Measurements from ENCODE around the gene SLC2A1. TPM values are rescaled to one million over a fixed set of nuclear protein-coding genes. Genes with fewer than 3 reads are reported as not detected.
A peak's percentile ranks its signal among the peaks of the same experiment; 100 is the strongest.

Gene SLC2A1
- total and polyA plus RNA-seq, 2 of the 13 experiments (the other 11 are each of a cell fraction or from before 2014, with no cell fraction given), result 125 to 423 TPM

DNA sequence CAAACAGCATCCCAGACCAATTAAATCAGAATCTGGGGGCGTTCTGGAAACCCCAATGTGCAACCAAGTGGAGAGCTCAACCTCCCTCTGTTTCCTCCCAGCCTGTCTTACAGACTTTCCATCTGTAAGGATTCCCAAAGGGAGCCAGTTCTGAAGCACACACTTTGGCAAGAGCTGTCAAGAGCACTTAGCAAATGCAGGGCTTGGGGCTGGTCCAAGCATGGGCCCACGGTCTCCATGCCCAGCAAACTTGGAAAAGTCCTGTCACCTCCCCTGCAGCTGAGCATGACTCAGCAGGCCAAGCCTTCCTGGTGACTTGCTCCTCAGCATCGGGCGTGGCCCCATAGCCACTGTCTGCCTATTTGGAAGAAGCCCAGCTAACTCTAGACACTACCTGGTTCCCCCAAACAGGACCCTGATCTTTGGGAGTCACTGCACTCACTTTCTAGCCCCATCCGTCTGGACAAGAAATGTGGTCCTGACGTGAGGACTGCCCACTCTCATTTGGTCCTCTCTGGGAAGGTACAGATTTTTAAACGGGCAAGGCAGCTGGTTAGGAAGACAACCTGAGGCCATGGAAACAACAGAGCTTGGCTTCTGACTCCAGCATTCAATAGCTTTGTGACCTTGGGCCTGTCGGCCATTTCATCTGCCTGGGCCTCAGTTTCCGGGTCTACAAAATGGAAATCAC, 16.9 kb downstream of the SLC2A1 start (continued):
- no peak for TF ChIP-seq MIER3 (CRISPR knock-in tag; IDR thresholded peaks at IDR 0.05; ENCODE audit: borderline replicate concordance)
- no peak for TF ChIP-seq GTF3A (CRISPR knock-in tag; conservative IDR thresholded peaks at IDR 0.05)
- no peak for TF ChIP-seq CREB1 (IDR thresholded peaks at IDR 0.05)
- no peak for TF ChIP-seq CREB1 (CRISPR knock-in tag; IDR thresholded peaks at IDR 0.05)
- TF ChIP-seq SRSF9 (IDR thresholded peaks at IDR 0.05; ENCODE audit: borderline replicate concordance, insufficient read depth, low read depth, low read length, poor library complexity, severe bottlenecking), result no peak
- no peak for TF ChIP-seq ZNF20 (CRISPR knock-in tag; IDR thresholded peaks at IDR 0.05)
- TF ChIP-seq ZNF749 (CRISPR knock-in tag; IDR thresholded peaks at IDR 0.05; ENCODE audit: borderline replicate concordance), result no peak
- TF ChIP-seq NR2C2 (CRISPR knock-in tag; IDR thresholded peaks at IDR 0.05; ENCODE audit: borderline replicate concordance), result no peak
- no peak for TF ChIP-seq ZNF367 (CRISPR knock-in tag; IDR thresholded peaks at IDR 0.05; ENCODE audit: borderline replicate concordance)
- no peak for TF ChIP-seq CREM (IDR thresholded peaks at IDR 0.05)
- no peak for TF ChIP-seq CREM (CRISPR knock-in tag; IDR thresholded peaks at IDR 0.05)
- TF ChIP-seq MYNN (CRISPR knock-in tag; IDR thresholded peaks at IDR 0.05; ENCODE audit: low read depth), result no peak
- no peak for TF ChIP-seq ZNF720 (CRISPR knock-in tag; IDR thresholded peaks at IDR 0.05)
- TF ChIP-seq, protein P1, sequence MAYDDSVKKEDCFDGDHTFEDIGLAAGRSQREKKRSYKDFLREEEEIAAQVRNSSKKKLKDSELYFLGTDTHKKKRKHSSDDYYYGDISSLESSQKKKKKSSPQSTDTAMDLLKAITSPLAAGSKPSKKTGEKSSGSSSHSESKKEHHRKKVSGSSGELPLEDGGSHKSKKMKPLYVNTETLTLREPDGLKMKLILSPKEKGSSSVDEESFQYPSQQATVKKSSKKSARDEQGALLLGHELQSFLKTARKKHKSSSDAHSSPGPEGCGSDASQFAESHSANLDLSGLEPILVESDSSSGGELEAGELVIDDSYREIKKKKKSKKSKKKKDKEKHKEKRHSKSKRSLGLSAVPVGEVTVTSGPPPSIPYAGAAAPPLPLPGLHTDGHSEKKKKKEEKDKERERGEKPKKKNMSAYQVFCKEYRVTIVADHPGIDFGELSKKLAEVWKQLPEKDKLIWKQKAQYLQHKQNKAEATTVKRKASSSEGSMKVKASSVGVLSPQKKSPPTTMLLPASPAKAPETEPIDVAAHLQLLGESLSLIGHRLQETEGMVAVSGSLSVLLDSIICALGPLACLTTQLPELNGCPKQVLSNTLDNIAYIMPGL (CRISPR knock-in tag; IDR thresholded peaks at IDR 0.05; ENCODE audit: borderline replicate concordance in 1 of 2, low read depth in 1 of 2), result no peak
- no peak for TF ChIP-seq ZNF530 (CRISPR knock-in tag; IDR thresholded peaks at IDR 0.05; ENCODE audit: low read depth)
- no peak for TF ChIP-seq NFRKB (IDR thresholded peaks at IDR 0.05)
- TF ChIP-seq NFE2 (CRISPR knock-in tag; IDR thresholded peaks at IDR 0.05), result 0 out of 2 replicates have a peak, but pooled peaks have one; percentile 68
- TF ChIP-seq EED (CRISPR knock-in tag; IDR thresholded peaks at IDR 0.05), result no peak
- no peak for TF ChIP-seq ZBTB38 (CRISPR knock-in tag; IDR thresholded peaks at IDR 0.05)
- TF ChIP-seq ZNF780A (CRISPR knock-in tag; IDR thresholded peaks at IDR 0.05), result no peak
- no peak for TF ChIP-seq ZNF577 (CRISPR knock-in tag; IDR thresholded peaks at IDR 0.05; ENCODE audit: borderline replicate concordance, low read depth)
- TF ChIP-seq MYC (CRISPR knock-in tag; IDR thresholded peaks at IDR 0.05; ENCODE audit: borderline replicate concordance), result no peak
- no peak for TF ChIP-seq ZNF260 (CRISPR knock-in tag; IDR thresholded peaks at IDR 0.05; ENCODE audit: borderline replicate concordance, low read depth)
- no peak for TF ChIP-seq ZNF3 (CRISPR knock-in tag; IDR thresholded peaks at IDR 0.05)
- no peak for TF ChIP-seq KAT8 (CRISPR knock-in tag; IDR thresholded peaks at IDR 0.05)
- TF ChIP-seq RBM22 (optimal IDR thresholded peaks at IDR 0.05; ENCODE audit: low read length), result peak; percentile 95
- TF ChIP-seq, protein P2, sequence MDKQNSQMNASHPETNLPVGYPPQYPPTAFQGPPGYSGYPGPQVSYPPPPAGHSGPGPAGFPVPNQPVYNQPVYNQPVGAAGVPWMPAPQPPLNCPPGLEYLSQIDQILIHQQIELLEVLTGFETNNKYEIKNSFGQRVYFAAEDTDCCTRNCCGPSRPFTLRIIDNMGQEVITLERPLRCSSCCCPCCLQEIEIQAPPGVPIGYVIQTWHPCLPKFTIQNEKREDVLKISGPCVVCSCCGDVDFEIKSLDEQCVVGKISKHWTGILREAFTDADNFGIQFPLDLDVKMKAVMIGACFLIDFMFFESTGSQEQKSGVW (CRISPR knock-in tag; IDR thresholded peaks at IDR 0.05; ENCODE audit: borderline replicate concordance), result no peak
- TF ChIP-seq CBFB (CRISPR knock-in tag; IDR thresholded peaks at IDR 0.05), result no peak
- no peak for TF ChIP-seq ZNF572 (CRISPR knock-in tag; IDR thresholded peaks at IDR 0.05)
- TF ChIP-seq EHMT2 (IDR thresholded peaks at IDR 0.05; ENCODE audit: borderline replicate concordance, low read depth, low read length), result no peak
- TF ChIP-seq SRF (IDR thresholded peaks at IDR 0.05; ENCODE audit: low read depth, low read length), result no peak
